Stimulated activated CD4-positive, alpha-beta T cell treated with anti-CD3 and anti-CD28 coated beads, Interleukin-2, amount 100 ng/mL, for 48 hours (primary cell): Measurements from ENCODE around the gene TAF8.

Source experiments
- DNase-seq, 2 donors: peaks; one replicate each; pipeline ENCODE4 v3.0.0-alpha.2; 2020

Gene TAF8

GRCh38 chr6:42066156-42066675 is 15.9 kb downstream of the TAF8 start:
- no peak for DNase-seq

GRCh38 chr6:42068173-42068572 is 17.8 kb downstream of the TAF8 start:
- no peak for DNase-seq

GRCh38 chr6:42068872-42069522 is 18.7 kb downstream of the TAF8 start:
- DNase-seq, result no peak

- DNase-seq, result no peak
Observed at GRCh38 chr6:42071881-42072583, 21.7 kb downstream of the TAF8 start.

GRCh38 chr6:42073287-42073686 is 23.0 kb downstream of the TAF8 start:
- no peak for DNase-seq

GRCh38 chr6:42075159-42075838 is 25.0 kb downstream of the TAF8 start:
- peak; percentile 64 to 65 for DNase-seq

- no peak for DNase-seq
Observed at GRCh38 chr6:42078386-42078785, 28.1 kb downstream of the TAF8 start.

- DNase-seq, result no peak
Observed at GRCh38 chr6:42079941-42080464, 29.7 kb downstream of the TAF8 start.

- no peak for DNase-seq
Observed at GRCh38 chr6:42083530-42083929, 33.2 kb downstream of the TAF8 start.

GRCh38 chr6:42084889-42085288 is 34.6 kb downstream of the TAF8 start:
- DNase-seq, result no peak

- no peak for DNase-seq
Observed at GRCh38 chr6:42086046-42087035, 36.0 kb downstream of the TAF8 start.

GRCh38 chr6:42088101-42088591 is 37.8 kb downstream of the TAF8 start:
- DNase-seq, result no peak

GRCh38 chr6:42090819-42091717 is 40.7 kb downstream of the TAF8 start:
- no peak for DNase-seq

- no peak for DNase-seq
Observed at GRCh38 chr6:42091718-42092023, 41.3 kb downstream of the TAF8 start.

- DNase-seq, result no peak
Observed at GRCh38 chr6:42093582-42094329, 43.4 kb downstream of the TAF8 start.

- no peak for DNase-seq
Observed at GRCh38 chr6:42095094-42095493, 44.8 kb downstream of the TAF8 start.

- DNase-seq, result no peak
Observed at GRCh38 chr6:42095776-42096541, 45.6 kb downstream of the TAF8 start.

- DNase-seq, result peak in 1 of 2 donors; percentile 28
Observed at GRCh38 chr6:42099340-42100028, 49.2 kb downstream of the TAF8 start.
